GM18870 (cell line): Measurements from ENCODE around the gene DCT.

ENCODE experiments used
- ATAC-seq: cut with Tn5 transposase; IDR thresholded peaks from one replicate; pipeline ENCODE4 v1.9.1; 2021; ENCODE audit warnings: moderate library complexity; ENCODE audit not compliant: unreplicated experiment

DCT gene

GRCh38 chr13:94400874-94401273 lies 78.6 kb downstream of the DCT start:
- no peak for ATAC-seq

- ATAC-seq = no peak
Observed at GRCh38 chr13:94399812-94400211, 79.7 kb downstream of the DCT start.

DNA sequence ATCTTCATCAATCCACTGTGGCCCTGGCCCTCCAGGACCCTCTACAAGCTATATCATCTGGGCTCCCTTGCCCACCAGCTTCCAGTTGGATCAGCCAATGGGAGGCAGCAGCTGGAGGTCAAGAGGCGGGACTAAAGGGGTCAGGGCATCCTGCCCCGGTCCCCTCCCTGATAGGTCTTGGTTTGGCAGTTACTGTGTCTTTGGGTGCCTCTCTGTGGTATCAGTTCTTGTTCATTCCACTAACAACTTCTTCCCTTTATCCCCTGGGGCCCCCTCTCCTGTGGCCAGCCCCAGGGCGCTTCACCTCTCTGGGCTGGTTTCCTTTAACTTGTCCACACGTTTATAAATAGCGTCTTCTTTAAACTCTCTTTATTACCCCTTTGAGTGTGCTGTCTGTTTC lies 83.6 kb downstream of the DCT start:
- ATAC-seq = no peak

- ATAC-seq = no peak
Observed at GRCh38 chr13:94394723-94395122, 84.8 kb downstream of the DCT start.

DNA sequence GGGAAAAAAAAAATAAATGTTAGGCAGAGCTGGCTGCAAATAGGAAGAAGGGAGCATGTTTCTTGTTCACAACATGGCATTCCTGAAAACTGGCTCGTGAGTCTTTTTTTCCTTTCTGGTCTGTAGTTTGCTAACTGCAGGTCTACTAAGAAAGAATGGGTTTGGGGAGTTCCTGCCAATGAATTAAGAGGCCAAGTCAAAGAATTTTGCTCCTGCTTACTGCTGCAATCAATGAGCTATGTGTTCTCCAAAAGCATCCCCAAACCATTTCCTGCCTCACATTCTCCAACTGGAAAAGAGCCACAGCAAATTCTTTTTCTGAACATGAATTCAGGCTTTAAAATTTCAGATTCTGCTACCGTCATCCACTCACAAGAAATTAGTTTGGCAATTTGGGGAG lies 88.6 kb downstream of the DCT start:
- no peak for ATAC-seq

GRCh38 chr13:94389604-94390351 lies 89.7 kb downstream of the DCT start:
- ATAC-seq = no peak

DNA sequence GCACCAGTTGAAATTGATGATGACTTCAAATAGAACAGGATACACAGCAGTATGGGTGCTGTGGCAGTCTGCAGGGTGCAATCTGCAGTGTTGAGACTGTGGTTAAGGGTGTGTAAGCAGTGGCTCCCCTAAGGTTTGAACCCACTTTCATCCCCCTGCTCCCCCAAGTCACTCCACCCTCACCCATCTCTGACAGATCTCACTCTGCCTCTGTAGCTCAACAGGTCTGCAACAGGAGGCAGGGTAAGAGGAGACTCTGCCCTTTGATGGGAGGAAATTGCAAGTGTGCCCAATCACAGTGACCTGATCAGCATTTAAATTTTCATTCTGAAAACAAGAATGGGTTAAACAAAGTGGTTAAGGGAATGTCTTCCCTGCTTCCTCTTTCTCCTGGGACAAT lies 92.4 kb downstream of the DCT start:
- ATAC-seq = no peak
